Hepatocyte (in vitro differentiated cells): ENCODE results near the gene STARD13.

Experiments used
- CTCF ChIP-seq: fragments of 200-600 bp; sonication (generic); IDR thresholded peaks from 2 replicates; pipeline ENCODE4 v1.5.1; 2016; ENCODE audit warnings: antibody characterized with exemption, mild to moderate bottlenecking; ENCODE audit not compliant: poor library complexity
- EZH2 ChIP-seq: fragments of 200-600 bp; sonication (generic); IDR thresholded peaks from 2 replicates; pipeline ENCODE4 v1.6.1; 2016; ENCODE audit warnings: antibody characterized with exemption, mild to moderate bottlenecking, borderline replicate concordance
- EZH2phosphoT487 ChIP-seq: fragments of 200-600 bp; sonication (generic); IDR thresholded peaks from one replicate; pipeline ENCODE4 v1.6.1; 2018; ENCODE audit warnings: antibody characterized with exemption, mild to moderate bottlenecking, low read depth, moderate library complexity; ENCODE audit not compliant: unreplicated experiment, severe bottlenecking

- no peak for TF ChIP-seq EZH2
- no peak for TF ChIP-seq CTCF
- TF ChIP-seq EZH2phosphoT487 = no peak
Observed at GRCh38 chr13:33134213-33134612, 151.3 kb downstream of the STARD13 start.
